Kidney epithelial cell (primary cell): Measurements from ENCODE around the gene SLMAP. TPM values are rescaled to one million over a fixed set of nuclear protein-coding genes. Genes with fewer than 3 reads are reported as not detected.

ENCODE experiments used
- DNase-seq: peaks from one replicate; pipeline ENCODE4 v3.0.0-alpha.2; 2010; ENCODE audit warnings: low read depth
- H3K27me3 ChIP-seq: 2 replicates; pipeline ENCODE4 v1.6.0; 2011; ENCODE audit warnings: low read length; ENCODE audit not compliant: control insufficient read depth, insufficient read depth
- H3K36me3 ChIP-seq: 2 replicates; pipeline ENCODE4 v1.5.1; 2011; ENCODE audit warnings: low read length; ENCODE audit not compliant: control insufficient read depth, insufficient read depth
- H3K4me3 ChIP-seq: 2 replicates; pipeline ENCODE4 v1.5.1; 2011; ENCODE audit warnings: low read depth, mild to moderate bottlenecking, control low read depth, low read length
- total RNA-seq: library from RNA; depleted of rRNA; stranded (reverse); fragments of >200 nt; gene quantifications from 2 replicates; pipeline ENCODE4 v1.2.3, GENCODE V29; 2015
- TF ChIP-seq, protein P1 (sequence below): IDR thresholded peaks from 2 replicates; pipeline ENCODE4 v1.5.1; 2011; ENCODE audit warnings: mild to moderate bottlenecking, moderate library complexity, low read length, control low read depth, inconsistent platforms; ENCODE audit not compliant: insufficient read depth, poor library complexity, severe bottlenecking

The SLMAP gene
- total RNA-seq, 1 donor from 2014 or later = 48.6 TPM

DNA sequence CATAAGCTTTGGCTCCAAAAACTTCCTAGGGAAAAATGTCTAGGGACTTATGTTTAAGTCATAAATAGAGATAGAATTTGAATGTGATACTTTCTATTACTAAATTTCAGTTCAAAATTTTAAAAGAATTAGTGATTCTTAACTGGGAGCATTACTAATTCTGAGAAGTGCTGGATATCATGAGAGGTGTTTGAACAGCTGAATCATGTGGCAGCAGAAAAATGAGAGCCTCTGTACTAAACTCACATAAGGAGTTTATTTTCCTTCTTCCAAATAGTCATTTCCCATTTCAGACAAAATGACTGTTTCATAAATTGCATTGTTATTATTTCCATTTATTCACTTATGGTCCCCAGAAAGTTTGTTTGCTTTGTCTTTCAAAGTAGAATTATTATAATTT is 62.7 kb downstream of the SLMAP start:
- DNase-seq = no peak
- no peaks in the 10 kb centered on the region for H3K36me3 ChIP-seq
- no peak overlapping the region for H3K4me3 ChIP-seq
- H3K27me3 ChIP-seq = no peaks in the 10 kb centered on the region
- TF ChIP-seq, protein P1, sequence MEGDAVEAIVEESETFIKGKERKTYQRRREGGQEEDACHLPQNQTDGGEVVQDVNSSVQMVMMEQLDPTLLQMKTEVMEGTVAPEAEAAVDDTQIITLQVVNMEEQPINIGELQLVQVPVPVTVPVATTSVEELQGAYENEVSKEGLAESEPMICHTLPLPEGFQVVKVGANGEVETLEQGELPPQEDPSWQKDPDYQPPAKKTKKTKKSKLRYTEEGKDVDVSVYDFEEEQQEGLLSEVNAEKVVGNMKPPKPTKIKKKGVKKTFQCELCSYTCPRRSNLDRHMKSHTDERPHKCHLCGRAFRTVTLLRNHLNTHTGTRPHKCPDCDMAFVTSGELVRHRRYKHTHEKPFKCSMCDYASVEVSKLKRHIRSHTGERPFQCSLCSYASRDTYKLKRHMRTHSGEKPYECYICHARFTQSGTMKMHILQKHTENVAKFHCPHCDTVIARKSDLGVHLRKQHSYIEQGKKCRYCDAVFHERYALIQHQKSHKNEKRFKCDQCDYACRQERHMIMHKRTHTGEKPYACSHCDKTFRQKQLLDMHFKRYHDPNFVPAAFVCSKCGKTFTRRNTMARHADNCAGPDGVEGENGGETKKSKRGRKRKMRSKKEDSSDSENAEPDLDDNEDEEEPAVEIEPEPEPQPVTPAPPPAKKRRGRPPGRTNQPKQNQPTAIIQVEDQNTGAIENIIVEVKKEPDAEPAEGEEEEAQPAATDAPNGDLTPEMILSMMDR = no peak

DNA sequence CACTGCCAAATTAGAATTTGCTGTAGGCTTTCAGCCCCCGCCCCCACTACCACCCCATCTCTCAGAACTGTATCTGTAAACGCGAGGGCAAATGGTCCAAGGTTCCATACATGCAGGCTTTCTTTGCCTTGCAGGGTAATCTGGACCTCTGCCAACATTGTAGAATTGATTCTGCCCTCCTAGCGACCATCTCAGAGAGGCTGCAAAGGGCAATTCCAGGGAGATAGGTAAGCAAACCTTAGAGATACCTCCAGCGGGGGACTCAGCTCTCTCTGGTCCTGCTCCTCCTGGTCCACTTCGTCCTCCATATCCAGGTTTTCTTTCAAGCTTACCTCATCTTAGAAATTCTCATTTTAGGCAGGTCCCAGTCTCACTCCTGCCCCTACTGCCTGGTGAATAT is 64.4 kb downstream of the SLMAP start:
- DNase-seq = no peak
- TF ChIP-seq, protein P1 = no peak
- no peak overlapping the region for H3K4me3 ChIP-seq
- H3K36me3 ChIP-seq = no peaks in the 10 kb centered on the region
- H3K27me3 ChIP-seq = no peaks in the 10 kb centered on the region

DNA sequence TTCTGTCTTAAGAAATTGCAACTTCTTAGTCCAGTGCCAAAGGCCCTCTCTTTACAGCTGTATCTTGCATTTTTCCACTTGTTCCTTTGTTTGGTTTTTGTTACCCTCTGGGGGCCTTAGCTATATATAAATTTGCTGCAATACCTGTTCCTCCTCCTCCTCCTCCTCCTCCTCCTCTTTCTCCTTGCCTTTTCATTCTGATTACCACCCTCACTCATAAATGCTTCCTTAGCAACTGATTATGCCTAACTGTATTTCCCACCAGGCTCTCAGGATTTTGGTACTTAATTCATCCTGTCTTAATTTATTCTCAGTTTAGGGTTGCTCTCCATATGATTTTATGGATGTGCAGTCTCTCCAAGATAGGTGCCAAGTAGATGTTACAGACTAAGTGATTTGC is 65.7 kb downstream of the SLMAP start:
- H3K36me3 ChIP-seq = no peaks in the 10 kb centered on the region
- no peaks in the 10 kb centered on the region for H3K27me3 ChIP-seq
- no peak overlapping the region for H3K4me3 ChIP-seq
- TF ChIP-seq, protein P1 = no peak
- DNase-seq = no peak

DNA sequence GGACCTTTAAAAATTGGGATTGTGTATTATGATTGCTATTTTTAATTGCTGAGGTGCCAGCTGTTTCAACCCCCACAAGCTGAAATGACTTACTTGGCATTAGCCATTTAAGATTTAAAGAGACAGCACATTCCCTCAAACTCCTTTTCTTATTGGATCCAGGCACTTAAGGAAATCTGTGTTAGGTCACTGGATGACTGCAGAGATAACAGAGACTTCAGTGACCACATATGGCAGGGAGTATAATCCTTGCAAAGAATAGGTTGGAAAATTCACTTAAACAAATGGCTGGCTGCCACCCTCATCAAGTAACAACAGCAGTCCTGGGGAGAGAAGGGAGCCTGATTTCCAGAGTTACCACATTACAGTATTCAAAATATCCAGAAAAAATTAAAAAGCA is 66.6 kb downstream of the SLMAP start:
- Histone ChIP-seq H3K36me3 (no peaks in the 10 kb centered on the region), H3K27me3 (no peaks in the 10 kb centered on the region), H3K4me3 (no peak overlapping the region)
- TF ChIP-seq, protein P1 = no peak
- no peak for DNase-seq

DNA sequence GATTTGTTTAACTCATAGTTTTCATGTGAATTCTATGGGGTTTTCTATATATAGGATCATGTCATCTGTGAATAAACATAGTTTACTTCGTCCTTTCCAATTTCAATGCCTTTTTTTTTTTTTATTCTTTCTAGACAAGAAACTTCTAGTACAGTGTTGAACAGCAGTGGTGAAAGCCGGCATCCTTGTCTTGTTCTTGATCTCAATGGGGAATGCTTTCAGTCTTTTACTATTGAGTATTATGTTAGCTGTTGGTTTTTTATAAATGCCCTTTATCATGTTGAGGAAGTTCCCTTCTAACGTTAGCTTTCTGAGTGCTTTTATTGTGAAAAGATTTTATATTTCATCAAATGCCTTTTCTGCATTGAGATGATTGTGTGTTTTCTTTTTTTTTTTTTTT is 69.0 kb downstream of the SLMAP start:
- H3K36me3 ChIP-seq = no peaks in the 10 kb centered on the region
- H3K27me3 ChIP-seq = no peaks in the 10 kb centered on the region
- TF ChIP-seq, protein P1 = no peak
- no peak overlapping the region for H3K4me3 ChIP-seq
- no peak for DNase-seq

DNA sequence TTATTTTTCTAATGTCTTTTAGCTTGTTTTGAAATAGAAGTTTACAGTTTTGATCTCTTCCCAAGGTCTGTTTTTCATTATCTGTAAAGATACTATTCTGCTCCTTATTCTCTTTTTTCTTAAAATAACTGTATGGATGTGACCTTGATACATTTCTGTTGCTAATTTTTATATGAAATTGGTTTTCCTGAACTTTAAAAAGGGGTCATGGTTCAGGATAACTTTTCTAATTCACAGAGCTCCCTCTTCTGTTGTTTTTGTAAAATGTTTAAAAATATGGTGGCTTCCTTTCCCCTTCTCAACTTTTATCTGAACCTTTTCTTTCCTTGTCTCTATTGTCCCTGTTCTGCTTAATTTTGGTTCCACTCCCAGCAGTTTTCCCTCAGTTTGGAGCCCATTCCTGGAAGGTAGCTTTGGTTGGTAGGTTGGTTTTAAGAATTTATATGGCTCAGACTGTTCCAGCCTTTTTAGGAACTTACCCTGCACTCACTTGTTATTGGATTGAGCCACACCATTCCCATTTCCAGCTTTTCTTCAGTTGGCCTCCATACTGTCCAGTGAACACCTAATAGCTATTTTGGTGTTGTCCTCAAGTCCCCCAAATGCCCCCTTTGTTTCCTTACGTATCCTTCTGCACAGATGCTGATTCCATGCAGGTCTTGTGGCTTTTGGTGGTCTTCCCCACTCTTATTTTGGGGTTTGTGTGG is 70.3 kb downstream of the SLMAP start:
- no peak overlapping the region for H3K4me3 ChIP-seq
- H3K27me3 ChIP-seq = no peaks in the 10 kb centered on the region
- no peaks in the 10 kb centered on the region for H3K36me3 ChIP-seq
- no peak for DNase-seq
- TF ChIP-seq, protein P1 = peak; percentile 10
